ENCODE measurements around the gene NEU4.

GRCh38 chr2:241811952-241812729, 3.1 kb downstream of the NEU4 start:
- TF ChIP-seq POLR2A (IDR thresholded peaks at IDR 0.05) (no peak), CTCF (IDR thresholded peaks at IDR 0.05) (no peak)

Data from thyroid gland (tissue), 4 donors.